ENCODE results near the gene ATF7. TPM values are rescaled to one million over a fixed set of nuclear protein-coding genes. Genes with fewer than 3 reads are reported as not detected.

Gene ATF7
- total and polyA plus RNA-seq, 2 of the 13 experiments (the other 11 are each of a cell fraction or from before 2014, with no cell fraction given): 9.6 to 16.2 TPM

GRCh38 chr12:53508534-53509170 is 117.5 kb downstream of the ATF7 start (continued):
- TF ChIP-seq TBX2 (CRISPR knock-in tag; IDR thresholded peaks at IDR 0.05; ENCODE audit: borderline replicate concordance) (0 out of 2 replicates have a peak, but pooled peaks have one; percentile 19), ZNF839 (CRISPR knock-in tag; IDR thresholded peaks at IDR 0.05; ENCODE audit: borderline replicate concordance) (no peak), SCMH1 (CRISPR knock-in tag; IDR thresholded peaks at IDR 0.05; ENCODE audit: borderline replicate concordance) (no peak), GFI1 (CRISPR knock-in tag; IDR thresholded peaks at IDR 0.05; ENCODE audit: borderline replicate concordance) (no peak), HOXA9 (CRISPR knock-in tag; IDR thresholded peaks at IDR 0.05; ENCODE audit: borderline replicate concordance) (no peak), ZFP37 (CRISPR knock-in tag; IDR thresholded peaks at IDR 0.05; ENCODE audit: borderline replicate concordance) (no peak), CTCF (CRISPR knock-in tag; IDR thresholded peaks at IDR 0.05) (peak; percentile 96), ZNF143 (CRISPR knock-in tag; IDR thresholded peaks at IDR 0.05) (no peak), ZNF280B (CRISPR knock-in tag; IDR thresholded peaks at IDR 0.05; ENCODE audit: borderline replicate concordance) (no peak), GMEB2 (CRISPR knock-in tag; IDR thresholded peaks at IDR 0.05; ENCODE audit: low read depth) (no peak), ZBTB2 (CRISPR knock-in tag; IDR thresholded peaks at IDR 0.05; ENCODE audit: low read depth) (no peak), MXI1 (IDR thresholded peaks at IDR 0.05; ENCODE audit: borderline replicate concordance, low read depth, low read length) (0 out of 3 replicates have a peak, but pooled peaks have one; percentile 22), ZNF773 (CRISPR knock-in tag; IDR thresholded peaks at IDR 0.05; ENCODE audit: borderline replicate concordance) (no peak), ARID3A (IDR thresholded peaks at IDR 0.05; ENCODE audit: low read depth, low read length) (no peak), FOXA3 (CRISPR knock-in tag; IDR thresholded peaks at IDR 0.05) (0 out of 2 replicates have a peak, but pooled peaks have one; percentile 21), KAT8 (CRISPR knock-in tag; IDR thresholded peaks at IDR 0.05) (peak; percentile 63; the same call in 1 of the 2 replicates), PCBP1 (IDR thresholded peaks at IDR 0.05; ENCODE audit: borderline replicate concordance, low read depth, low read length) (no peak), NCOR1 (IDR thresholded peaks at IDR 0.05; ENCODE audit: borderline replicate concordance, low read length) (no peak), THAP8 (CRISPR knock-in tag; IDR thresholded peaks at IDR 0.05; ENCODE audit: borderline replicate concordance) (no peak)

Data from HepG2 (cell line).